NCI-H2196 (cell line): ENCODE data around the gene RPS15A.
A peak's percentile ranks its signal among the peaks of the same experiment; 100 is the strongest.
"Not testable (repeated sequence)": the region's sequence is repeated elsewhere in the genome, so short reads cannot be mapped to it uniquely, and the experiment has no call there.

Experiments
- DNase-seq: peaks from one replicate; lab custom pipeline; 2025; ENCODE audit not compliant: unreplicated experiment; lab: John Stamatoyannopoulos, UW

The RPS15A gene

DNA sequence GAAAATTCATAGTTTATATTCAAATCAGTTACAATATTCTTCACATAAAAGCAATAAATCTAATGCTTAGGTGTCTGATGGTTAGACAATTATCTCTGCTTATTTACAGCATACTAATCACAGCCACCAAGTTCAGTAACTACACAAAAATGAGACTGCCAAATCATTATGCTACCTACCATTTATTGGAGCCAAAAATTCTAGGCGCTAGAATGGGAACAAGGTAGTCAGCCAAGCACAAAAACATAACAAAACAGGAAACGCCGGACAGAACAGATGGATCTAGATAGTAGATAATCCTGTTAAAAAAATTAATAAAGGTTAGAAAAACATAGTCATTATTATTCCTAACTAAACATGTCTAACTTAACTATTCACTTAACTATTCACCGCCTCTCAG is 7.6 kb upstream of the RPS15A start:
- no peak for DNase-seq

DNA sequence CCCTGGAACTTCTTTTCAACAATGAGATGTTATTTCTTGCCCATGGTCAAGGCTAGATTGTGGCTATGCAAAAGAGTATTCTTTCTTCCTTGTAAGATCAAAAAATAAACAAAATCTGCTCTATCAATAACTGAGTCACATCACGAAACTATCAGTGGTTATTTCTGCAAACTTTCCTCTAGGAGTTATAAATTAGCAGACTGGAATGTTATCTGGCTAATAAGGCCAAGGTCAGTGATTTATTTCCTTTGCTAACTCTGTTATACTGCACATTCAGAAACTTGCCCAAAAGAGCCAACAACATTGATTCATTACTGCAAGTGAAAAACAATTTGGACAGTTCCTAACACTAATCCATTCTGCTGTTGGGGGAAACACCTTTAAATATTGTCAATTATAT is 6.2 kb upstream of the RPS15A start:
- DNase-seq: no peak

DNA sequence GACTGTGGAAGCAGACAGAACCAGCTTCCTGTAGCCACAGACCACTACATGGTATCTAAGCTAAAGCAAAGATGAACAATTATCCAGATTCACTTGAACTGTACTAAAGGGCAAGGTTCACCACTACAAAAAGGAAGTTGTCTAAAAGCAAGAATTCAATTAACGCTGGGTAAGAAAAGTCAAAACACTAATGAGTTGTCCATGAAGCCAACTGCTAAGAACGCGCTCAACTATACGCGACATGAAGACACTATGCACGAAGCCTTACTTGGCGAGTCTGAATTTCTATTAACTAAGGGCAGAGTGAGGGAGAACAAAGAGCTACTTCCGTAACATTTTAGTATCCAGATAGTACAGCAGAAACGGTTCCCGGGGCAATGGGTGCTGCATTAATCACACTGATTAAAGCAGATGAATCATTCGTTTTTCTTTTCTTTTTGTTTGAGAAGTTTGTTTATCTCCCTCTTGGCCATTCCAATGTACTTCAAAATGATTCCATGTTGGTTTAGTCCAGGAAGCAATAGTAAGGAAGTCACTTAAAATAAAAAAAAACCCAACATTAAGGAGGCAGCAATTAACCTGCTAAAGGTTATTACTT is 2.8 kb upstream of the RPS15A start:
- no peak for DNase-seq

DNA sequence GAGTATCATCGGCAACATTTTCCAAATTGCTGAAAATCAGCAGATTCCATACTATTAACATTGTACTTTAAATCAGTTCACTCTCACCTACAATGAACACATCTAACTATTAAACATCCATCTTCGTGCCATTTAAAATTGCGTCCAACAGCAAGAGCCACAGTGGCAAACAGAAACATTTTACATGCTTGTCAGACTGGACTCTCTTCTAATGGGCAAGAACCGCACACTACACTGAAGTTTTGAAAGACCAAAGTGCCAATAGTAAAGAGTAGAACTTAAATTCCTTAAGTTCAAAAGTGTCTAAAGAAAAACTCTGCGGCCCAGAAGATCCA is 652 bp downstream of the RPS15A start:
- no peak for DNase-seq

DNA sequence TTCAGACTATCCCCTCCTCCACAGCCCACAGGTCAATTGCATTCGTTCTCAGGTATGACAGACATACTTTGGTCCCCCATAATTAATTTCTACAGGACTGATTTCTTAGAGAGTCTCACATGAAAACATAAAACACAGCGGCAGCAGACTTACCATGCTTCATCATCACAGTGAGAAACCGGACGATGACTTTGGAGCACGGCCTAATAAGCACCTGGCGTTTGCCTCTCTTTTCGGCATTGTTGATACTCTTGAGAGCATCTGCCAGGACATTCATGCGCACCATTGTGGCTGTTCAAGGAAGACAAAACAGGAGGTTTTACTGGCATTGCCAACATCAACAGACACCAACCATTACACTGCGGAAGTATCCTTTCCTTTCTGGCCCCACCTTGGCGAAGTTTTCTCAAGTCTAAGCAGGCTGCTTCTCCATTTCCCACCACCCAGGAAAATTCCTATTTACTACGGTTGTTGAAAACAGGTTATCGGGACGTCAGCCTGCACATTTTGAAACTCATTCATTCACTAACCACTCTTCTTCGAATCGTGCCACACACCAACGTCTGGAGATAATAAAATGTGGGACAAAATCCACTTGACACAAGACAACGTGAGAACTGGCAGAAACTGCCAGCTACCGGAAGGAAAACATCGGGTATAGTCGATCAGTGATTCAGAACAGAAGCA is 1.2 kb downstream of the RPS15A start:
- peak; percentile 39 for DNase-seq

DNA sequence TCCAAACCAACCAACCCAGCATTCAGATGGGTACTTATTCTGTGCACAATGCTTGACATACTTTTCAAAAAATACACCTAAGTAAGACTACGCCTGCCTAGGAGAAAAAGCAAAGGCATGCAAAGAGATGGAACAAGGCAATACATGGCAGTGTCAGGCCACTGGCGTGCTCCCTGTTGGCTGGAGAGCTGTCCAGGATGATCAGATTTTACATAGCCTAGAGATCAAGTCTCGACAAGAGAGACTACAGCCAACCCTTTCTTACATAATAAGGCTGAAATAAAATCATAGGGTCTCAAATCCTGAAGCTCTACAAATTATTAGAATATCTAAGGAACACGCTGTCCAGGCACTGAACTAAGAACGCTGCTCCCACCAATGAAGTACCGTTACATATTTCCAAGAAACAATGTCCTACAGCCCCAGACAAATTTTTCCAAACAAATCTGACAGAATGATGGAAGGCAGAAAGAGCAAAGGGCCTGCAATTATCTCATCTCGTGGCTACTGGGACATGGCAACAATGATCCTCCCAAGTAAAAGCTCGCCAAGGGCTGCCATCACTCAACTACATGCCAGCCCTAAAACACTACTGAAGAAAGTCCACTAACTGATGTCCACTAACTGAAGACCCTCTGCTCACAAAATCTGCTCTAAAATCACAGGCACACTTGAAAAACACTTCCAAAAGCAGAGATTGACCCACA is 5.1 kb downstream of the RPS15A start:
- no peak for DNase-seq

DNA sequence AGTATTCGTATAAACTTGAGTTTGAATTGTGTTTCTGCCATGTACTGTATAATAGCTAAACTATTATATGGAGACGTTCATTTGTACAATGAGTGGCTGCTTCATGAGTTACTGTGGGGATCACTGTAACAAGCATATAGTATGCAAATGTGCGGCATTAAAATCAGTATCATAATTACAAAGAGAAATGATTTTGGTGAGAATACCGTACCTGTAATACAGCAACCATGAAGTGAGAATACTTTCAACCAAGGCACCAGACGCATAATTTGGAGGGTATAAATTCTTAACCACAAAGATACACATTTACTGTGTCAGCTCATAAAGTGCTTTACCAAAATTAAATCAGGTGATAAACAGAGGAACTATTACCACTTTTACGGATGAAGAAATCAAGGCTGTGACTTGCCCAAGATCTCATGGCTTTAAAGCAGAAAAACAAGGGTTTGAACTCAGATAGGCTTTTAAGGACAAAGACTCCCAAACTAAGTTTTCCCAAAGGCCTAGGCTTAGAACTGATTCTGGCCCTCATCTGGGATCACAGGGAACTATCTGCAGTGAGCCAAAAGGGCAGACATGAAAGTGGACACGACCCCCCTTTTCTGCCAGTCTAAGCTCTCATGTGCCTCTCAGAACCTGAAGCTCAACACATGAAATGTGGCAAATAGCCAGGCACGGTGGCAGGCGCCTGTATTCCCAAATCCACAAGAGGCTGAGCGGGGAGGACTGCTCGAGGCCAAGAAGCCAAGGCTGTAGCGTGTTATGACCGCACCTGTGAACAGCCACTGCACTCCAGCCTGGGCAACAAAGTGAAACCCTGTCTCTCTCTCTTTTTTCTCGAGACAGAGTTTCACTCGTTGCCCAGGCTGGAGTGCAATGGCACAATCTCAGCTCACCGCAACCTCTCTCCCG is 6.4 kb downstream of the RPS15A start:
- no peak for DNase-seq

DNA sequence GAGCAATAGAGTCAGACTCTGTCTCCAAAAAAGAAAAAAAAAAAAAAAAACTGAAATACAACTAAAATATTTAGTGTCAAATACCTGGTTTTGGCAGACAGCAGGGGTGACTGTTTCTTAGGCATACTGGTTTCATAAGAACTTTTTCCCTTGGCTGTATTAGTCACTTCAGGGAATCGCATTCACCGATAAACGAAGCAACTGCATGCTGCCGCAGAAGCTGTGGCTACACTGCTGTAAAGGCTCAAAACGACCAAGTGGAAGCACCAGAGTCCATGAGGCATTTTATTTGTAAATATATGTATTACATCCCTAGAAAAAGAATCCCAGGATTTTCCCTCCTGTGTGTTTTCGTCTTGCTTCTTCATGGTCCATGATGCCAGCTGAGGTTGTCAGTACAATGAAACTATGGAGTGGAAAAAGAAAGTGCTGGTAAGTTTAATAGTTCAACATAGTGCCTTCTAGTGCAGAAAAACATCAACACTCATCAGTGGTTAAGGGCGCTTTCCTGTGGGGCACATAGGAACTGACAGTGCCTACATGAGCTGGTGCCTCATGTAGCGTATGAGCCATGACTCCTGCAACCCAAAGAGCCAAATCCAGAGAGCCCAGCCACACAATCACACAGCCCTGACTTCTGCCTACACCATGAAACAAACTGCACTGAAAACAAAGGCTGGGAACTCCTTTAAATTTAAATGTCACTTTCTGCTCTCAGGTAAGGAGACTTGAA is 7.3 kb downstream of the RPS15A start:
- DNase-seq: no peak

DNA sequence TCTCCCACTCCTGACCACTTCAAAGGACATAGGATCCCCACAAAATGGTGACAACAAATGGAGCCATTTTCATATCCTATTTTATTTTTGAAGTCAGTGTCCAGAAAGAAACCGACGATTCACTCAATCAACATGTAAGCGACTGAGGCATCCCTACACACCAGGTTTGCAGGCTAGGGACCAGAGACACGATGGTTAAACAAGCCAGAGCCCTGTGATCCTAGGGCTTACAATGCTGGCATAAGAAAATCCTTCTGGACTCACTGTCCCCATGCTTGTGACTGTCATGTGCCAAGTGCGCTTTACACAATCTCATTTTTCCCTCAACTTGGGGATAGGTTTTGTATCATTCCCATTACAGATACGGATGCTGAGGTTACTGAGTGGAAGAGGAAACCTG is 8.9 kb downstream of the RPS15A start:
- DNase-seq: not testable (repeated sequence)

DNA sequence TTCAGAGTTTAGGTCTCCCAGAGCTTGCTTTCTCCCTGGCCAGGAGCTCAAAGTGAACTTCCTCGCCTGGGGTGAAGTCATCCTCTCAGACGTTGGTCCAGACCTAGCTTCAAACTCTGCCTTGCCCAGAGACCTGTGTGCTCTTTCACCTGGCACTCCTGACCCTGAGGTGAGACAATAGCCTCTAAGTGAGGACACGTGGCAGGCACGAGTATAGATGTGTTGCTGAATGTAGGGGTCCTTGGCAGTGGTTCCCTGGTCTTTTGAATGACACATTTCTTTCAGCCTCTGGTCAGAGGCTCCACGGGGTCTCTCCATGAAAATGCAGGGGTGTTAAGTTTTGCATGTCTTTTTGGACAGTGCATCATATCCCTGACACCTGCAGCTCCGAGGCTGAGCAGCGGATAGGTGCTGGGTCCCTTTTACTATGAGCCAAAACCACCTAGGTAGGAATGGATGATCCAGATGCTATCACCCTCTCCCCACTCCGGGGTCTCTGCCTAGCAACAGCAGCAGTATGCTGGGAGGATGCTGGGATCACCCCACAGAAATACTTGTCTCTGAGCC is 9.6 kb downstream of the RPS15A start:
- not testable (repeated sequence) for DNase-seq

DNA sequence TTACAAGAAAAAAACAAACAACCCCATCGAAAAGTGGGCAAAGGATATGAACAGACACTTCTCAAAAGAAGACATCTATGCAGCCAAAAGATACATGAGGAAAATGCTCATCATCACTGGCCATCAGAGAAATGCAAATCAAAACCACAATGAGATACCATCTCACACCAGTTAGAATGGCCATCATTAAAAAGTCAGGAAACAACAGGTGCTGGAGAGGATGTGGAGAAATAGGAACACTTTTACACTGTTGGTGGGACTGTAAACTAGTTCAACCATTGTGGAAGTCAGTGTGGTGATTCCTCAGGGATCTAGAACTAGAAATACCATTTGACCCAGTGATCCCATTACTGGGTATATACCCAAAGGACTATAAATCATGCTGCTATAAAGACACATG is 12.5 kb downstream of the RPS15A start:
- DNase-seq: not testable (repeated sequence)

DNA sequence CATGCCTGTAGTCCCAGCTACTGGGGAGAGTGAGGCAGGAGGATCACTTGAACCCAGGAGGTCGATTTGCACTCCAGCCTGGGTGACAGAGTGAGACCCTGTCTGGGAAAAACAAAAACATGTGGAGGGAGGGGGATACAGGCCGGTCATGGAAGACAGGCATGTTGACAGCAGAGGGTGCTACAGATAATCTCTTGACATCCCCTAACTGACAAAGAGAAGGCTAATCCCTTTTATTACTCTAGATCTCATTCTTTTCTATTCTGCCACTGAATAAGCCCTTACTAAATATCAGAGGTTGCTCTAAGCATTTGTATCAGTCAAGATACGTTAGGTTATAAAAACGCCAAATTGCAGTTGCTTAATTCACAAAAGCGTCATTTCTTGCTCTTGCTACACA is 13.8 kb downstream of the RPS15A start:
- not testable (repeated sequence) for DNase-seq

DNA sequence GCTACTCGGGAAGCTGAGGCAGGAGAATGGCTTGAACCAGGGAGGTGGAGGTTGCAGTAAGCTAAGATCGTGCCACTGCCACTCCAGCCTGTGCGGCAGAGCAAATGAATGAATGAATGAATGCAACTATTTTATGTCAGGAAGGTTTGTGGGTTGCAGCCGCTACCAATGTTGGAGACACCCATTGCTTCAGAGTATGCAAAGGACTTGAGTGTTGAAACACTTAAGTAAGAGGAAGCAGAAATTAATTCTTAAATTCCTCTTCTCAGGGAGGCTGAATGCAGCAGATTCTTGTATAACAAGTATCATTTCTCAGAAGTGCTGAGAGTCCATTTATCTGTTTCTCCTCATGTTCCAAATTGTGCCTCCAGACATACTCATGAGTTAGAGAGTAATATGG is 15.5 kb downstream of the RPS15A start:
- not testable (repeated sequence) for DNase-seq

DNA sequence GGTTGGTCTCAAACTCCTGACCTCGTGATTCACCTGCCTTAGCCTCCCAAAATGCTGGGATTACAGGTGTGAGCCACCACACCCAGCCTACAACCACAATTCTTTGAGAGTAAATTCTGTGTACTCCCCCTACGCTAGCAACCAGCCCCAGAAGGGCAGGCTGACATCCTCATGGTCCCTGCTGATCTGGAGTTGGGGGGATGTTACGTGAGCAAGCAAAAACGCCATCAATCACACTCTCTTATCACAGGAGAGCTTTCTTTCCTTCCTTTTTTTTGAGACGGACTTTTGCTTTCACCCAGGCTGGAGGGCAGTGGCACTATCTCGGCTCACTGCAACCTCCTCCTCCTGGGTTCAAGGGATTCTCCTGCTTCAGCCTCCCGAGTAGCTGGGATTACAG is 18.0 kb downstream of the RPS15A start:
- DNase-seq: not testable (repeated sequence)

DNA sequence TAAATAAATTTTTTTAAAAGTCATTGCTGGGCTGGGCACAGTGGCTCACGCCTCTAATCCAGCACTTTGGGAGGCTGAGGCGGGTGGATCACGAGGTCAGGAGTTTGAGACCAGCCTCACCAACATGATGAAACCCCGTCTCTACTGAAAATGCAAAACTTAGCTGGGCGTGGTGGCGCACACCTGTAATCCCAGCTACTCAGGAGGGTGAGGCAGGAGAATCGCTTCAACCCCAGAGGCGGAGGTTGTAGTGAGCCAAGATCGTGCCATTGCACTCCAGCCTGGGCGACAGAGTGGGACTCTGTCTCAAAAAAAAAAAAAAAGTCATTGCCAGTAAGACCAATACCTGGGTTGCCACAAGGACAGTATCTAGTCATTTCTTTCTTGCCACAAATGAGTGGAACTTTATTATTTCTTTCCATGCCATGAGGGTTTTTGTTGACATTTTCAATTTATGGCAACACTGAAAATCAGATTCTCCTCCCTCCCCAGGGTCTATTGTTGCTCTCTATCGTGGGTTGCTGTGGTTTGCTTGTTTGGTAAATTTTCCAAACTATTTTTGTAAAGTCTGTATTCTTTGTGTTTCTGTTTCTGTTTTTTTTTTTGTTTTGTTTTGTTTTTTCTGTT is 19.7 kb downstream of the RPS15A start:
- not testable (repeated sequence) for DNase-seq

DNA sequence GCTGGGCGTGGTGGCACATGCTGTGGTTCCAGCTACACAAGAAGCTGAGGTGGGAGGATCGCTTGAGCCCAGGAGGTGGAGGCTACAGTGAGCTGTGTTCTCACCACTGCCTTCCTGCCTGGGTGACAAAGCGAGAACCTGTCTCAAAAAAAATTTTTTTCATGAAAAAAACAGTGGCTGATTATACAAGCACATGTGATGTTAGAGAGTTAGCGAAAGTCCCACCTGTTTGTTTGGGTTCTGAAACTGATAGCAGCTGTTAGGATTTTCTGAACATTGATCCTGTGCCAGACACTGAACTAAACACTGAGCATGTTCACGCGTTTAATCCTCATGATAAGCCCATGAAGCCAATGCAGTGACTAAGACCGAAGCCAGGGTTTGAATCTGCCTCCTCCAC is 22.9 kb downstream of the RPS15A start:
- not testable (repeated sequence) for DNase-seq

DNA sequence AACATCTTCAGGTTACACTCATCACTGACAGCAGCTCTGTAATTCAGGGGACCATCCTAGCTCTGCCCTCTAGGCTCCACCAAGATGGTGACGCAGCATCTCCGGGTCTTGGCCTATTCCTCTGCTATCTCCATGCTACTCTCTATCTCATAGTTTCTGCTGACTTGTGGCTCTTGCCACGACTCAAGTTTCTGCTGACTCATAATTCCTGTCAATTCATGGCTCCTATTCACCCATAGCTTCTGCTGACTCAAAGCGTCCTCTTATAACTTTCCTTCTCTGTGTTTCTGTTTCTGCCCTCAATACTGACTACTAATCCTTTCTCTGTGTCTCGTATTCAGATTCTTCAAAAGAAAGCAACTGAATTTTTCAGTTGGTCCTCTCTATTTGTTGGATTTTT is 27.4 kb downstream of the RPS15A start:
- not testable (repeated sequence) for DNase-seq

DNA sequence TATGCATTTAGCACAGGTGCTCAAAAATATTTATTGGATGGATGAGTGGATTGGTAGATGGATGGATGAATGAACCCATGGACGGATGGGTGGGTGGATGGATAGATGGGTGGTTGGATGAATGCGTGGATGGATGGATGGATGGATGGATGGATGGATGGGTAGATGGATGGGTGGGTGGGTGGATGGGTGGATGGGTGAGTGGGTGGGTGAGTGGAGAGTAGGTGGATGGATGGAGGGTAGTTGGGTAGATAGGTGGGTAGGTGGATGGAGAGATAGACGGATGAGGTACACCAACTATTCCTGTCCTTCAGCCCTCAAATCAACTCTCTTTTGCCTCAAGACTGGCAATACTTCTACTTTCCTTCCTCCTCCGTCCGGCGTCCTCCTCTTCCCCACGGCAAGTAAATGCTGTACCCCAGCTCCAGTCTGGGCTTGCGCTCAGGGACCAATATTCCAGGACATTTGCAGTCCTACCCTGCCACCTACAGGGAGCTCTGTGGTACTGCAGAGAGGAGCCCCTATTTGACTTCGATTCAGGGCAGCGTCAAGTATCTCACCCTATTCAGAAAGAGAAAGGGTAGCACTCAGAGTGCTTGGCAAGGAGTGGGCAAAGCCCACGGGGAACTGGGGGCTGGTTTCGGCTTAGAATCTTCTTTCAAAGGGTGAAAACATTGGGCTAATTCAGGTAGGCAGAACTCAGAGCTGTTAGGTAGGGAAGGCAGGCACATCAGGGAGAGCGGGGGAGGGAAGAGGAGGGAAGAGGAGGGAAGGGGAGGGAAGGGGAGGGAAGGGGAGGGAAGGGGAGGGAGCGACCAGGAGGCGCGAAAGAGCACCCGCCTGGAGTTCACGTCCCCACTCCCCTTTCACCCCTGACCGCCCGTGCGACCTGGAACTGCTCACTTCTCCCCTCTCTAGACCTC is 30.3 kb downstream of the RPS15A start:
- DNase-seq: peak; percentile 45
